Neural progenitor cell (in vitro differentiated cells): ENCODE measurements around the gene SMARCA1.

Experiments used
- CTCF ChIP-seq: fragments of 200-600 bp; sonication (generic); IDR thresholded peaks from 2 replicates; pipeline ENCODE4 v1.5.1; 2017; ENCODE audit warnings: antibody characterized with exemption, mild to moderate bottlenecking
- EZH2 ChIP-seq: fragments of 200-600 bp; sonication (generic); IDR thresholded peaks from 2 replicates; pipeline ENCODE4 v1.6.1; 2017; ENCODE audit warnings: antibody characterized with exemption, mild to moderate bottlenecking, moderate library complexity
- EZH2phosphoT487 ChIP-seq: fragments of 200-600 bp; sonication (generic); IDR thresholded peaks from 2 replicates; pipeline ENCODE4 v1.6.1; 2017; ENCODE audit warnings: antibody characterized with exemption

DNA sequence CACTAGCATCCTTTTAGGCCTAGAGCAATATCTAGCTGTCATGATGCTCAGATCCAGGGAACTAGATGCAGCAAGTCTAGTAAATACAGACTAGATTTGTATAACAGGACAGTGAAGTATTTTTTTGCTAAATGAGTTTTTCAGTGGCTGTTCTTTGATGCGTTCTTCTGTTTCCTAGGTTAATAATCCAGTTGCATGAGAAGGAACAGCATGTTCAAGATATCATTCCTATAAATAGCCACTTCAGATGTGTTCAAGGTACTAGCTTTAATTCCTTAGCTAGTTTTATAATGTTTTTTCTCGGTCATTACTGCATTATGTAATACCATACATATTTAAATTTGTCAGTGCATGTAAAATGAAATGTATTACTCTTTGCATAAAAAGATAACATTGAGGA, 21.5 kb upstream of the SMARCA1 start:
- TF ChIP-seq CTCF = no peak
- TF ChIP-seq EZH2 = no peak
- TF ChIP-seq EZH2phosphoT487 = no peak
